GM12873 (cell line): ENCODE data around the gene NT5C1B.

Experiments used
- CTCF ChIP-seq: IDR thresholded peaks from 2 replicates; pipeline ENCODE4 v1.5.1; 2012; ENCODE audit warnings: low read depth, mild to moderate bottlenecking, moderate library complexity, low read length, control low read depth; ENCODE audit not compliant: insufficient read depth; ENCODE audit errors: missing control alignments

The NT5C1B gene

GRCh38 chr2:18566145-18566769, 23.1 kb downstream of the NT5C1B start:
- no peak for TF ChIP-seq CTCF

DNA sequence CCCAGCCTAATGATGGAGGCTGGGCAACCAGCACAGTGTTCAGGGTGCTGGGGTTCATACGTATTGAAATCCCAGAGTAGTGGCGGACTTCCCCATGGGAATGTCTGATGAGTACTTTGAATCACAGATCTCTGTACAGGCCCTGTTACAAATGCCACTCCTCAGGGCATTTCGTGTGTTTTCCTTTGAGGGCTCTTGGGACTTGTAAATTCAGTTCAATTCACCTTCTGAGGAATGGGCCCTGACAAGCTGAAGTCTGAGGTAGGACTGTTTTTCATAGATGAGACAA, 28.6 kb downstream of the NT5C1B start:
- no peak for TF ChIP-seq CTCF

DNA sequence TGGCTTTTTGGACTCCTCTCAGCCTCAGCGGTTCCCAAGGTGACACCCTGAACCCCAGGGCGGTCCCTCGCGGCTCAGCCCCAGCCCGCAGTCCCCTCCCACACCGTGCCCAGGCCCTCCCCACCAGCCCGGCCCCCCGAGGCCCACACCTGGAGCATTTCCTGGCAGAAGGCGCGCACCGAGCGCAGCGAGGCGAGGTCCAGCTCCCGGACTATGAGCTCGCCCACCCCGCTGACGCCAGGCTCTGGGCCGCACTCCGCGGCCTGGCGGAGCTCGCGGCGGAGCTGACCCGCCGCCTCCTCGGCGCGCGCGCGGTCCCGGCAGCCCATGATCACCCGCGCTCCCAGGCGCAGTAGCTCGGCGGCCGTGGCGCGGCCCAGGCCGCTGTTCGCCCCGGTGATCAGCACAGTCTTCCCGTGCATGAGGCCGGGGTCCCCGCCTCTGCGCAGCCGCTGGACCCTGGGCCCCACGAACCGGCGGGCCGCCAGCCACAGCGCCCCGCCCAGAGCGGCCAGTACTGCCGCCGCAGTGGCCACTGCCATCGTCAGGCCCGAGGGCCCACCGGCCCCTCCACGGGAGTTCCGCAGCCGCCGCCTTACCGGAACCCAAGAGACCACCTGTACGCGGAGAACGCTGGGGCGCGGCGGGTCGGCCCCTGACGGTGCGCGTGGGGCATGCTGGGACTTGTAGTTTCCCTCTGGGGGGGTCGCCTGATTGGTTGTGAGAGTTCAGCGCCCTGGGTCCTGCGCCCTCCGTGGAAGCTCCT, 29.2 kb downstream of the NT5C1B start, which contains the start of gene RDH14:
Gene RDH14, minus strand, starts transcription at position 623 of the 766 bp plus-strand sequence. Its CDS starts 81 bp downstream, at position 542.
- no peak for TF ChIP-seq CTCF

GRCh38 chr2:18559531-18560030, 29.8 kb downstream of the NT5C1B start:
- TF ChIP-seq CTCF: no peak

- no peak for TF ChIP-seq CTCF
Measured at GRCh38 chr2:18558458-18558857, 30.9 kb downstream of the NT5C1B start.

GRCh38 chr2:18557121-18557520, 32.2 kb downstream of the NT5C1B start:
- no peak for TF ChIP-seq CTCF

DNA sequence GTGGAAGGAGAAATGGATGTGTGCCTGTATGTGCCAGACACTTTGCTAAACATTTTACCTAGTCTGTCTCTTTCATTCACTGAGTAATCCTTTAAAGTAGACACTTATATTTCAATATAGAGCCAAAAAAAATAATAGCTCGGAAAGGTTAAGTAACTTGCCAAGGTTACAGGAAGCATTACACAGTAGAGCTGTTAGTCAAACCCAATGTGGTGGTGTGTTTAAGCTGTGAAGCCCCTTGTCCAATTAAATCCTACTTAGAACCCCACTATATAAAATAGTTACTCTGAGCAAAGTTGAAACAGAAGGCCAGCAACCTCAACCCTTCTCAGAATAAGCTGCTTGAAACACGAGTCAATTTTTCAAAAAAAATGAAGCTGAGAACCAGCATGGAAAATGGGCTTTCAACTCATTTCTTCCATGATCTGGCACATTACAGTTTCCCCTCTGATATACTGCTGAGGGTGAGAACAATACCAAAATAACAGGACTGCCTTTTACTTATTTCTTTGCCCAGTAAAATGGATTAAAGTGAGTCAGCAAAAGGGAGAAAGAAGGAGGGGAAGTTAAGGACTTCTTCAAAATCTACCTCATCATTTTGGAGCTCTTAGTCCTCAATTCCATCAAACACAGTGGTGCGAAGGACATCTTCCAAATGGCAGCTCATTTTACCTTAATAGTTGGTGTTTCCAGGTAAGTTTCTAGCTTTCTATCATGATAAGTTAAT, 36.9 kb downstream of the NT5C1B start:
- TF ChIP-seq CTCF: no peak
